ENCODE results near the gene LYRM2. TPM values are rescaled to one million over a fixed set of nuclear protein-coding genes. Genes with fewer than 3 reads are reported as not detected.
A peak's percentile ranks its signal among the peaks of the same experiment; 100 is the strongest.

Gene LYRM2
- total RNA-seq, 1 donor, result 24.2 TPM

DNA sequence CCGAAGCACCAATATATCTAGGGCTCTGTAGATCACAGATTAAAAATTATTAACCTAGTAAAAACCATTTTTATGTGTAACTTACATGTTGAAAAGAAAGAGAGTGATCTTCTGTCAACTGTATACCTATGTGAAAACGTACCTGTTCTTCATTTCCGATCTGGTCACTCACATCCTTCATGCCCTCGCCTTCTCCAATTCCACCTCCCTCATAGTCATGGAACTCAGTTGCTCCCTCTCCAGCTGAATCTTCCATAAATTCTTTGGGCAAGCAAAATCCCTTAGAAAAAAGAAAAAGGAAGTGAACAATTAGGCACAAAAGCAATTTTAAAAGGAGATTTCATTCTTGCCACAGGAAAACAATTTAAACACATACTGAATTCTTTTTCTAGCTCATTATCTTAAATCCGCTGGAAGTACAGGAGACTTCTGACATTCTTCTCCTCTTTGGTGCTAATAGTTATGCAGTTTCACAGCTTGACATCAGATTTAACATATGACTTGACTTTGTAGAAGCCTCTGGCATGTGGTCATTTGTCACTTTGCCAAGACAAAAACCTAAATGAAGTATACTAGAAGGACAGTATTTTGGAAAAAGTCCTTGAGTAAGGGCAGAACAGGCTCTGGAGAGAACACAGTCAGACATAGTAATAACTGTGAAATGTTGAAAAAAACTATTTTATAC, 29.5 kb upstream of the LYRM2 start:
- no peak overlapping the region for H3K4me3 ChIP-seq (ENCODE audit: low read depth, low read length)
- DNase-seq (ENCODE audit: low read depth), result no peak
- TF ChIP-seq, protein P1, sequence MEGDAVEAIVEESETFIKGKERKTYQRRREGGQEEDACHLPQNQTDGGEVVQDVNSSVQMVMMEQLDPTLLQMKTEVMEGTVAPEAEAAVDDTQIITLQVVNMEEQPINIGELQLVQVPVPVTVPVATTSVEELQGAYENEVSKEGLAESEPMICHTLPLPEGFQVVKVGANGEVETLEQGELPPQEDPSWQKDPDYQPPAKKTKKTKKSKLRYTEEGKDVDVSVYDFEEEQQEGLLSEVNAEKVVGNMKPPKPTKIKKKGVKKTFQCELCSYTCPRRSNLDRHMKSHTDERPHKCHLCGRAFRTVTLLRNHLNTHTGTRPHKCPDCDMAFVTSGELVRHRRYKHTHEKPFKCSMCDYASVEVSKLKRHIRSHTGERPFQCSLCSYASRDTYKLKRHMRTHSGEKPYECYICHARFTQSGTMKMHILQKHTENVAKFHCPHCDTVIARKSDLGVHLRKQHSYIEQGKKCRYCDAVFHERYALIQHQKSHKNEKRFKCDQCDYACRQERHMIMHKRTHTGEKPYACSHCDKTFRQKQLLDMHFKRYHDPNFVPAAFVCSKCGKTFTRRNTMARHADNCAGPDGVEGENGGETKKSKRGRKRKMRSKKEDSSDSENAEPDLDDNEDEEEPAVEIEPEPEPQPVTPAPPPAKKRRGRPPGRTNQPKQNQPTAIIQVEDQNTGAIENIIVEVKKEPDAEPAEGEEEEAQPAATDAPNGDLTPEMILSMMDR (IDR thresholded peaks at IDR 0.05; ENCODE audit: insufficient read depth, low read depth, low read length), result no peak

DNA sequence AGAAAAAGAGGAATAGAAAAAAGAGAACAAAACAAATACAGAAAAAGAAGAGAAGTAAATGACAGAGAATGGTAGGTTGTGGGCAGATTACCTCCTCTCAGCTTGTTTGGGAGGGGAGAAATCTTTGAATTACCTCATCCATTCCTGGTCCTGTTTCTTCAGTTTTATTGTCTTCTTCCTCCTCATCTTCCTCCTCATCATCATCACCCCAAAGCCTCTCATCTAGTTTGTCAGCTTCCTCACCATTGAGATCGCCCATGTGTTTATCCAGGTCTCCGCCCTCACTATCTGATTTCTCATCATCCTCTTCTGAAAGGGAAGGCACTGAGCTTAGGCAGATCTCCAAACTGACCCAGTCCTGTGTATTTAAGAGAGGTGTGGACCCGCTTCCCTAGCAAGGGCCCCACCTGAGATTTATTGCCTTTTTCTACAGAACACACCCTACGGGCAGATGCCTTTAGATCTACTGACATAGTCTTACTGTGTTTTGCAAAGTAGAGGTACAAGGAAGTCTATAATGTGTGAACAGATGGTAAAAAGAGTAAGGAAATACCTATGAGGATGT, 24.2 kb upstream of the LYRM2 start:
- no peak overlapping the region for H3K4me3 ChIP-seq (ENCODE audit: low read depth, low read length)
- no peak for DNase-seq (ENCODE audit: low read depth)
- TF ChIP-seq, protein P1 (IDR thresholded peaks at IDR 0.05; ENCODE audit: insufficient read depth, low read depth, low read length), result no peak

DNA sequence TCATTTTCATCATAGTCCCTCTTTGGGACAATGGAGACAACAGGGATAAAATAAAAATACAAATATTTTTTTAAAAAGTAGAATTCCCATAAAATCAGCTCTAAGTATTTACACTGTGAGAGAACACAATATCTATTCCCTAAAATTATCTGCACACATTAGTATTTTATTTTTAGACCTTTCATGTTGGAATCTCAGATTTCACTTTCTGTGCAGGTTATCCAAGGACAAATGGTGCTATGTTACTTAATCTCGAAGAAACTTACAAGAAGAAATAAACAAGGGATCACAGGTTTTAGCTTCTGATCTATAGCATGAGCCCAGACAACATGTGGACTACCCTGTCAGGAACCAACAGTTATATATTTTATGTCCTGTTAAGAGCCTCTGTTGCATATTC, 23.0 kb upstream of the LYRM2 start:
- DNase-seq (ENCODE audit: low read depth), result no peak
- TF ChIP-seq, protein P1 (IDR thresholded peaks at IDR 0.05; ENCODE audit: insufficient read depth, low read depth, low read length), result no peak
- H3K4me3 ChIP-seq (ENCODE audit: low read depth, low read length), result no peak overlapping the region

DNA sequence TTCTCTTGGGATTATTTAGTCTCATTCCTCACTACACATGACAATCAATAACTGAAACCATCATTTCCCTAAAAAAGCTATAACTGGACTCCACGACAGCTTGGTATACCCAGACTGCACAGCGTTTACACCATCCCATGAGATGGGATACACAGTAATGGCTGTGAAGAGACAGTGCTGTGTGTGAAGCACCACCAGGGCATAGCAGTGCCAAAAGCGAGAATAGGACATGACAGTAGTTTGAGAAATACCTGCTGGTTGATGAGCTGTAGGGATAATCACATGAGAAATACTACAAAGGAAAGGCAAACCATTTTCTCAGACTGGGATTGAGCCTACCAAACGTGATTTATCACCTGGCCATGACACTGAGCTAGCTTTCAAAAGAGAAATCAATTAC, 22.4 kb upstream of the LYRM2 start:
- no peak for DNase-seq (ENCODE audit: low read depth)
- TF ChIP-seq, protein P1 (IDR thresholded peaks at IDR 0.05; ENCODE audit: insufficient read depth, low read depth, low read length), result no peak
- H3K4me3 ChIP-seq (ENCODE audit: low read depth, low read length), result no peak overlapping the region

DNA sequence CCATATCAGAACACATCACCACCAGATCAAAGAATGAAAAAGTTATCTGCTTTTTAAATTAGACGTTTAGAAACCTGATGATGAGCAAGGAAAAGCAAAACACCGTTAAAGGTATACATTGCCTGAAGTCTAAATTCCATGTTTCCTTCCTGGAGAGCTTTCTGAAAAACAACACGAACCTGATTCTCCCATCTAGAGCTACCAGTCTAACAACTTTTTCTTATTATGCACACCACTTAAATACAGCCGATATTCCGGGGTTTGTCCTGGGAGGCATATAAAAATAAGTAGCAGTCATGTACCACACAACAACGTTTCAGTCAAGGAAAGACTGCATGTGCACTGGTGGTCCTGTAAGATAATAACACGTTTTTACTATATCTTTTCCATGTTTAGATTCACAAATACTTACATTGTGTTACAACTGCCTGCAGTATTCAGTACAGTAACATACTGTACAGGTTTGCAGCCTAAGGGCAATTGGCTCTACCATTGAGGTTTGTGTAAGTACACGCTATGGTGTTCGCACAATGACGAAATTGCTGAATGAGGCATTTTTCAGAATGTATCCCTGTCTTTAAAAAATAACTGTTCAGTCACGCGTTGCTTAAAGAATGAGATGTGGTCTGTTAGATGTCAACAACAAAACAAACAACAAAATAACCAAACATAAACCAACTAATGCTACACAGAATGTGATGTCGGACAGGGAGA, 19.1 kb upstream of the LYRM2 start:
- DNase-seq (ENCODE audit: low read depth), result no peak
- TF ChIP-seq, protein P1 (IDR thresholded peaks at IDR 0.05; ENCODE audit: insufficient read depth, low read depth, low read length), result no peak
- H3K4me3 ChIP-seq (ENCODE audit: low read depth, low read length), result no peak overlapping the region

DNA sequence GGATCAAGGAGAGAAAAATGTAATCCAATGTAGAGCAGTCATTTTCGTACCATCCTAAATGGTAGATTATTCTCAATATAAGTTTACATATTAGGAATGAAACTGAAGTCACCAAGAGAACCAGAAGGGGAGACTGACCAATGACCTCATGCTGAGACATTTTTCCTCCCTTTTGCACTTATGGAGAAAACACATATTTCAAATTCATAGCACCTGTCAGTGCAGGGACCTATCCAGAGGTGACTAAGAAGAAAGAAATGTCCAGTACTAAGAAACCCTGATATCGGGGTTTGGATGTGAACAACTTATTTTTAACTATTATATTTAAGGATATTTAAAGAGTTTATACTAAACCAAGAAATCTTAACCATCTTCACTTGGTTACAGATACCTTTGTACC, 16.6 kb upstream of the LYRM2 start:
- TF ChIP-seq, protein P1 (IDR thresholded peaks at IDR 0.05; ENCODE audit: insufficient read depth, low read depth, low read length), result no peak
- peak; percentile 45 for DNase-seq (ENCODE audit: low read depth)
- no peak overlapping the region for H3K4me3 ChIP-seq (ENCODE audit: low read depth, low read length)
